Caco-2 (cell line): ENCODE measurements around the gene C4orf50. TPM values are rescaled to one million over a fixed set of nuclear protein-coding genes. Genes with fewer than 3 reads are reported as not detected.

ENCODE experiments used
- BruUV-seq: library from RNA; stranded (reverse); fragments of 400-500 nt; replicated peaks from 2 replicates; lab custom pipeline; 2021; lab: Mats Ljungman, UMichigan
- CTCF ChIA-PET: fragments of 300-600 bp; sonication (Branson Sonifier 250); formaldehyde crosslinking; loops from one replicate; lab custom pipeline; 2022; ENCODE audit warnings: antibody characterized with exemption; lab: Charles Lee
- POLR2A ChIA-PET: fragments of 300-600 bp; sonication (Branson Sonifier 250); formaldehyde crosslinking; loops from one replicate; lab custom pipeline; 2022; ENCODE audit warnings: antibody characterized with exemption; lab: Charles Lee
- DNase-seq, 2 experiments: peaks; one replicate each; pipeline versions ENCODE4 v3.0.0 to v3.0.0-alpha.2; 2020 to 2022
- H3K27me3 ChIP-seq: replicated peaks from 2 replicates; pipeline ENCODE4 v1.6.0; 2011; ENCODE audit warnings: low read length; ENCODE audit not compliant: control insufficient read depth, insufficient read depth
- H3K36me3 ChIP-seq: 2 replicates; pipeline ENCODE4 v1.5.1; 2011; ENCODE audit warnings: low read length; ENCODE audit not compliant: control insufficient read depth, insufficient read depth
- H3K4me1 ChIP-seq: fragments of 250-450 bp; sonication (Bioruptor Pico); 2 replicates; pipeline ENCODE4 v1.5.1; 2020; ENCODE audit warnings: mild to moderate bottlenecking
- H3K4me3 ChIP-seq: 2 replicates; pipeline ENCODE4 v1.5.1; 2011; ENCODE audit warnings: low read depth, mild to moderate bottlenecking, control low read depth, low read length
- H3K9me3 ChIP-seq: fragments of 250-450 bp; sonication (Bioruptor Pico); 2 replicates; pipeline ENCODE4 v1.5.1; 2020; ENCODE audit warnings: mild to moderate bottlenecking, moderate library complexity
- H3K27ac Mint-ChIP-seq: one replicate; pipeline ENCODE4 v1.8.0; 2022; ENCODE audit warnings: mixed read lengths; ENCODE audit not compliant: unreplicated experiment
- H3K27me3 Mint-ChIP-seq: one replicate; pipeline ENCODE4 v1.8.0; 2022; ENCODE audit warnings: mixed read lengths; ENCODE audit not compliant: insufficient read depth, unreplicated experiment
- H3K36me3 Mint-ChIP-seq: one replicate; pipeline ENCODE4 v1.8.0; 2022; ENCODE audit warnings: mild to moderate bottlenecking, mixed read lengths; ENCODE audit not compliant: insufficient read depth, unreplicated experiment
- H3K4me1 Mint-ChIP-seq: one replicate; pipeline ENCODE4 v1.8.0; 2022; ENCODE audit warnings: low read depth, mixed read lengths; ENCODE audit not compliant: unreplicated experiment
- H3K4me3 Mint-ChIP-seq: one replicate; pipeline ENCODE4 v1.8.0; 2022; ENCODE audit warnings: mild to moderate bottlenecking, moderate library complexity, mixed read lengths; ENCODE audit not compliant: unreplicated experiment
- H3K9me3 Mint-ChIP-seq: one replicate; pipeline ENCODE4 v1.8.0; 2022; ENCODE audit warnings: mixed read lengths; ENCODE audit not compliant: unreplicated experiment
- CTCF ChIP-seq, 2 experiments: fragments of 200-600 bp in 1 of 2; IDR thresholded peaks; 1 replicate in 1 of 2; 2 replicates in 1 of 2; pipeline versions ENCODE4 v1.5.1 to v1.8.0; 2011 to 2022; ENCODE audit warnings: antibody characterized with exemption in 1 of 2, control low read depth in 1 of 2, inconsistent platforms in 1 of 2, low read depth in 1 of 2, low read length in 1 of 2, mild to moderate bottlenecking in 1 of 2, moderate library complexity in 1 of 2; ENCODE audit not compliant: insufficient read depth in 1 of 2, severe bottlenecking in 1 of 2, unreplicated experiment in 1 of 2
- intact Hi-C: fragments of 100-400 bp; cut with micrococcal nuclease; formaldehyde crosslinking; loops from one replicate; pipeline ENCODE4 v1.10.0; 2022; ENCODE audit not compliant: unreplicated experiment
- total RNA-seq: library from RNA; stranded (reverse); gene quantifications from 2 replicates; pipeline ENCODE4 v1.2.3, GENCODE V29; 2022

The C4orf50 gene
- total RNA-seq, 1 experiment from 2014 or later: not detected

- Histone ChIP-seq H3K9me3 (no peaks in the 10 kb centered on the region), H3K36me3 (no peaks in the 10 kb centered on the region), H3K27me3 (no peaks in the 10 kb centered on the region), H3K4me1 (no peaks in the 10 kb centered on the region), H3K4me3 (no peak overlapping the region)
- Mint-ChIP-seq H3K9me3 (no peaks in the 10 kb centered on the region), H3K4me1 (no peaks in the 10 kb centered on the region), H3K27ac (no peak overlapping the region), H3K27me3 (peaks cover 15% of the 10 kb centered on the region), H3K36me3 (no peaks in the 10 kb centered on the region), H3K4me3 (no peak overlapping the region)
- DNase-seq: no peak
- intact Hi-C loops: no loop called here
- ChIA-PET CTCF (no interaction called here), POLR2A (no interaction called here)
- no peak for TF ChIP-seq CTCF (IDR thresholded peaks at IDR 0.05; ENCODE audit: insufficient read depth in 1 of 2, low read depth in 1 of 2, low read length in 1 of 2, severe bottlenecking in 1 of 2, unreplicated experiment in 1 of 2)
- no TSS peak for BruUV-seq
Observed at GRCh38 chr4:5923376-5923775, 94.9 kb downstream of the C4orf50 start.

GRCh38 chr4:5922556-5922955, 95.7 kb downstream of the C4orf50 start:
- Mint-ChIP-seq H3K36me3 (no peaks in the 10 kb centered on the region), H3K27me3 (peaks cover 11% of the 10 kb centered on the region), H3K27ac (no peak overlapping the region), H3K4me3 (no peak overlapping the region), H3K9me3 (no peaks in the 10 kb centered on the region), H3K4me1 (no peaks in the 10 kb centered on the region)
- Histone ChIP-seq H3K36me3 (no peaks in the 10 kb centered on the region), H3K4me3 (no peak overlapping the region), H3K9me3 (no peaks in the 10 kb centered on the region), H3K27me3 (no peaks in the 10 kb centered on the region), H3K4me1 (no peaks in the 10 kb centered on the region)
- no TSS peak for BruUV-seq
- intact Hi-C loops: no loop called here
- DNase-seq: no peak
- ChIA-PET POLR2A (no interaction called here), CTCF (no interaction called here)
- TF ChIP-seq CTCF (IDR thresholded peaks at IDR 0.05; ENCODE audit: insufficient read depth in 1 of 2, low read depth in 1 of 2, low read length in 1 of 2, severe bottlenecking in 1 of 2, unreplicated experiment in 1 of 2): no peak

DNA sequence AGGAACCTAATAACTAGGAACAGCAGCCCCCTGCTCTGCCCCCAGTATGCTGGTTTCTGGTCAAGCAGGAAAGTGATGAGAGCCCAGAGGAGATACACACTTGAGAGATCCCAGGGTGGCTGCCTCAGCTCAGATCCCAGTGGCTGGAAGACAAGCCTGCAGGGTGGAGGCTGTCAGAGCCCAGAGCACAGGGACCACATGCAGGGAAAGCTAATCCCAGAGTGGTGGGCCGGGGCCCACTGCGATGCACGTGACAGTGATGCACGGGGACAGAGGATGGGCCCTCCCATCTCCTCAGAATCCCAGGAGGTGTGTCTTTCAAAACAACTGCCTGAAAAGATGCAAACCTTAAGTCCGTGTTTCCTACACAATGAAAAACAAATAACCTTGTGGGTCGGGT, 96.2 kb downstream of the C4orf50 start:
- no peaks in the 10 kb centered on the region for H3K9me3 ChIP-seq
- no peaks in the 10 kb centered on the region for H3K4me1 ChIP-seq
- intact Hi-C loops: no loop called here
- DNase-seq: no peak
- Mint-ChIP-seq H3K4me1 (no peaks in the 10 kb centered on the region), H3K27me3 (peaks cover 6% of the 10 kb centered on the region), H3K36me3 (no peaks in the 10 kb centered on the region), H3K4me3 (no peak overlapping the region), H3K27ac (no peak overlapping the region), H3K9me3 (no peaks in the 10 kb centered on the region)
- ChIA-PET POLR2A (no interaction called here), CTCF (no interaction called here)
- no peaks in the 10 kb centered on the region for H3K27me3 ChIP-seq
- no peak for TF ChIP-seq CTCF (IDR thresholded peaks at IDR 0.05; ENCODE audit: insufficient read depth in 1 of 2, low read depth in 1 of 2, low read length in 1 of 2, severe bottlenecking in 1 of 2, unreplicated experiment in 1 of 2)
- H3K4me3 ChIP-seq: no peak overlapping the region
- no TSS peak for BruUV-seq
- H3K36me3 ChIP-seq: no peaks in the 10 kb centered on the region
